Lower leg skin (tissue), 4 donors: ENCODE measurements around the gene PLGRKT. TPM values are rescaled to one million over a fixed set of nuclear protein-coding genes. Genes with fewer than 3 reads are reported as not detected.
"Not testable (repeated sequence)": the region's sequence is repeated elsewhere in the genome, so short reads cannot be mapped to it uniquely, and the experiment has no call there.

Source experiments
- DNase-seq, 2 donors: peaks; one replicate each; pipeline ENCODE4 v3.0.0-alpha.2; 2019; ENCODE audit warnings: low spot score in 2 of 2
- H3K4me3 ChIP-seq: fragments of 200-600 bp; sonication (generic); 2 replicates; pipeline ENCODE4 v1.5.1; 2017; ENCODE audit warnings: mild to moderate bottlenecking, low read depth; ENCODE audit not compliant: poor library complexity, severe bottlenecking
- POLR2A ChIP-seq, 2 donors: fragments of 450-650 bp; IDR thresholded peaks; one replicate each; pipeline ENCODE4 v1.6.1; 2016 to 2017; ENCODE audit warnings: antibody characterized with exemption in 2 of 2, mild to moderate bottlenecking in 1 of 2, moderate library complexity in 1 of 2
- WGBS, 2 donors: methylation state at CpG; one replicate each; pipeline ENCODE4 v1.1.5; 2018; 5-methylcytosine and 5-hydroxymethylcytosine counted together
- intact Hi-C: fragments of 100-400 bp; cut with DNase I; formaldehyde crosslinking; loops from one replicate; pipeline ENCODE4 v1.15.0; 2023; ENCODE audit warnings: low total_unique reads
- total RNA-seq, 4 donors: library from RNA; depleted of rRNA; stranded (reverse); fragments of >200 nt; gene quantifications; one replicate each; pipeline ENCODE4 v1.1.0, GENCODE V29; 2016
- TF ChIP-seq, protein P1 (sequence below), 3 donors: fragments of 450-650 bp; IDR thresholded peaks; one replicate each; pipeline ENCODE4 v1.5.1; 2016; ENCODE audit warnings: antibody characterized with exemption in 3 of 3, mild to moderate bottlenecking in 3 of 3, moderate library complexity in 2 of 3

Gene PLGRKT
- total RNA-seq, 4 donors from 2014 or later: 6.1 to 15.3 (median 9.1) TPM

DNA sequence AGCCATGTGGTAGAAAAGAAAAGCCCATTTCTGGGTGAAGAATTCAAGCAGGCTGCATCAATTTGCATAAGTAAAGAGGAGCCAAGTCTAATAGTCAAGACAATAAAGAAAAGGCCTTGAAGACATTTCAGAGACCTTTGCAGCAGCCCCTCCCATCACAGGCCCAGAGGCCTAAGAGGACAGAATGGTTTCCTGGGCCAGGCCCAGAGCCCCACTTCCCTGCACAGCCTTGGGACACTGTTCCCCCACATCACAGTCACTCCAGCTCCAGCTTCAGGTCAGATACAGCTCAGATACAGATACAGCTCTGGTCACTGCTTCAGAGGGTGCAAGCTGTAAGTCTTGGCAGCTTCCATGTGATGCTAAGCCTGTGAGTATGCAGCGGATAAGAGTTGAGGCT lies 29.1 kb downstream of the PLGRKT start:
- intact Hi-C loops: no loop called here
- WGBS, 2 donors: 100% methylated on average over 1 of the region's 1 CpG
- TF ChIP-seq, protein P1, sequence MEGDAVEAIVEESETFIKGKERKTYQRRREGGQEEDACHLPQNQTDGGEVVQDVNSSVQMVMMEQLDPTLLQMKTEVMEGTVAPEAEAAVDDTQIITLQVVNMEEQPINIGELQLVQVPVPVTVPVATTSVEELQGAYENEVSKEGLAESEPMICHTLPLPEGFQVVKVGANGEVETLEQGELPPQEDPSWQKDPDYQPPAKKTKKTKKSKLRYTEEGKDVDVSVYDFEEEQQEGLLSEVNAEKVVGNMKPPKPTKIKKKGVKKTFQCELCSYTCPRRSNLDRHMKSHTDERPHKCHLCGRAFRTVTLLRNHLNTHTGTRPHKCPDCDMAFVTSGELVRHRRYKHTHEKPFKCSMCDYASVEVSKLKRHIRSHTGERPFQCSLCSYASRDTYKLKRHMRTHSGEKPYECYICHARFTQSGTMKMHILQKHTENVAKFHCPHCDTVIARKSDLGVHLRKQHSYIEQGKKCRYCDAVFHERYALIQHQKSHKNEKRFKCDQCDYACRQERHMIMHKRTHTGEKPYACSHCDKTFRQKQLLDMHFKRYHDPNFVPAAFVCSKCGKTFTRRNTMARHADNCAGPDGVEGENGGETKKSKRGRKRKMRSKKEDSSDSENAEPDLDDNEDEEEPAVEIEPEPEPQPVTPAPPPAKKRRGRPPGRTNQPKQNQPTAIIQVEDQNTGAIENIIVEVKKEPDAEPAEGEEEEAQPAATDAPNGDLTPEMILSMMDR (IDR thresholded peaks at IDR 0.05): no peak
- no peak for TF ChIP-seq POLR2A (IDR thresholded peaks at IDR 0.05)
- DNase-seq: no peak
- H3K4me3 ChIP-seq: no peak overlapping the region

- no peak for TF ChIP-seq POLR2A (IDR thresholded peaks at IDR 0.05)
- TF ChIP-seq, protein P1 (IDR thresholded peaks at IDR 0.05): no peak
- no peak for DNase-seq
- intact Hi-C loops: no loop called here
- no peak overlapping the region for H3K4me3 ChIP-seq
These were observed 35.5 kb downstream of the PLGRKT start for GRCh38 chr9:5402217-5402616.

GRCh38 chr9:5397547-5397946 lies 40.2 kb downstream of the PLGRKT start:
- WGBS, 2 donors: 82 to 87% methylated on average over 3 of the region's 3 CpGs
- DNase-seq, intact Hi-C loops: not testable (repeated sequence)

GRCh38 chr9:5395428-5395827 lies 42.3 kb downstream of the PLGRKT start:
- intact Hi-C loops: no loop called here
- DNase-seq: no peak
- TF ChIP-seq, protein P1 (IDR thresholded peaks at IDR 0.05): no peak
- TF ChIP-seq POLR2A (IDR thresholded peaks at IDR 0.05): no peak
- no peak overlapping the region for H3K4me3 ChIP-seq

More at GRCh38 chr9:5397547-5397946, 40.2 kb downstream of the PLGRKT start:
- H3K4me3 ChIP-seq: not testable (repeated sequence)

DNA sequence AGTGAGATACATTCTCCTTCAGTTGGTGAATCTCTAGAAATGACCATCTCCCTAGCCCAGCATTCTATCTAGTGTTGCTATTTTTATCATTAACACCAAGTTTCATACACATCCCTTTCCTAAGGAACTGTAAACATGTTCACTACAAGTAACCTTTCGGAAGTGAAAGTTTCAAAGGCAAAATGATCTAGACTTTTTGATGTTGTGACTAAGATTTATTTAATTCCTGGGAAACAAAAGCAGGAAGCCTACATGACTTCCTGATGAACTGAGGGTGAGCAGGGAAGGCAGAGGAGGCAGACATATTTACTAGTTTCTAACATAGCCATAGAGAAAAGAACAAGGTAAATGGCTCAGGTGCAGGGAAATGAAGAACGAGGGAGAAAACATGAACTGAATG lies 43.7 kb downstream of the PLGRKT start:
- H3K4me3 ChIP-seq, intact Hi-C loops, DNase-seq: not testable (repeated sequence)
- 46 to 88% methylated on average over 2 of the region's 2 CpGs for WGBS, 2 donors

DNA sequence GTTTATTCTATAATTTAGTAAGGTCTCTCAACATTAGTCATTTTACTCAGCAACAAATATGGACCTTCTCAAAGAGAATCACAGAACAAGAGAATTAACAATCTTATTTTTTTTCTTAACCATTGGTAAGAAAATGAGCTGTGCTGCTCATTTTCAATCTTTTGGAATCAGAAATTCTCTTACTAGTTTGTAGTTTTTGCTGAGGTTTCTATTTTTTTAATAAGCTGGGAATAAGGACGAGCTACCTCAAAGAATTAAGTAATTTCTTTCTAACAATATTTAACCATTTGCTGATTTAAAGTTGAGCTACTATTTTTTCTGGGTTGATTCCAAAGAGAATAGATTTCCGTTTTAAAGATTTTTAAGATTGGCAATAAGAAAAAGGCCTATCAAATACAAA lies 44.2 kb downstream of the PLGRKT start:
- intact Hi-C loops: no loop called here
- no peak for TF ChIP-seq POLR2A (IDR thresholded peaks at IDR 0.05)
- TF ChIP-seq, protein P1 (IDR thresholded peaks at IDR 0.05): no peak
- no peak overlapping the region for H3K4me3 ChIP-seq
- no peak for DNase-seq
- WGBS, 2 donors: 73 to 78% methylated on average over 2 of the region's 2 CpGs

DNA sequence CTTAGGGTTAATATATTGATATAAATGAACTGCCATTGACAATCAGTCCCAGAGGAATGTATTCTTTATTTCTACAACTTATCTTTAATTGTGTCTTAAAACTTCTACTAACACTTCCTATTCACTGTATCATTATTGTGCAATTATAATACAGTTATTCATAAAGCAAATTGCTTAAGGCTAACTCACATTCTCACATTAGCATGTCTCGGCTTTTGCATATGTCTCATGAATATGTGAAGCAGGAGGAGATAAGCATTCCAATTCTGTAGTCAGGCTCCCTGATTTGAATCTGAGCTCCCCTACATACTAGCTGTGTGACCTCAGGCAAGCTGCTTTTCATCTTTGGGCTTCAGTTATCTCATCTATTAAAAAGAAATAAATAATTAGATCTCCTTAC lies 45.4 kb downstream of the PLGRKT start:
- no peak for TF ChIP-seq POLR2A (IDR thresholded peaks at IDR 0.05)
- TF ChIP-seq, protein P1 (IDR thresholded peaks at IDR 0.05): no peak
- WGBS, 2 donors: 68 to 74% methylated on average over 1 of the region's 1 CpG
- intact Hi-C loops: no loop called here
- no peak for DNase-seq
- no peak overlapping the region for H3K4me3 ChIP-seq
